RPMI7951 (cell line): ENCODE results near the gene CCDC170. TPM values are rescaled to one million over a fixed set of nuclear protein-coding genes. Genes with fewer than 3 reads are reported as not detected.
"Not testable (repeated sequence)": the region's sequence is repeated elsewhere in the genome, so short reads cannot be mapped to it uniquely, and the experiment has no call there.

ENCODE experiments used
- DNase-seq: peaks from one replicate; pipeline ENCODE4 v3.0.0-alpha.2; 2012; ENCODE audit warnings: low read depth
- total RNA-seq: library from RNA; depleted of rRNA; stranded (reverse); fragments of >200 nt; shearing (Covaris generic); gene quantifications from 2 replicates; pipeline ENCODE4 v1.2.3, GENCODE V29; 2014; rRNA removed

The CCDC170 gene
- not detected in 2 replicates for total RNA-seq

GRCh38 chr6:151493804-151494234 lies at the start of gene CCDC170:
CCDC170 (plus strand) TSS chr6:151494017; CDS start chr6:151494129, 112 bp downstream.
- DNase-seq, result no peak

GRCh38 chr6:151445482-151445881 lies 48.3 kb upstream of the CCDC170 start:
- peak; percentile 41 for DNase-seq

- no peak for DNase-seq
These were observed 46.6 kb upstream of the CCDC170 start for GRCh38 chr6:151447237-151447636.

- DNase-seq, result peak; percentile 24
These were observed 45.2 kb upstream of the CCDC170 start for GRCh38 chr6:151448623-151449022.

GRCh38 chr6:151450928-151451327 lies 42.9 kb upstream of the CCDC170 start:
- not testable (repeated sequence) for DNase-seq

- DNase-seq, result no peak
These were observed 42.3 kb upstream of the CCDC170 start for GRCh38 chr6:151451417-151451949.

GRCh38 chr6:151451950-151452749 lies 41.7 kb upstream of the CCDC170 start, which contains the start of gene RMND1:
RMND1 (minus strand) TSS chr6:151452126; CDS start chr6:151445811, 6,315 bp downstream.
- peak; percentile 100 for DNase-seq

- peak; percentile 74 for DNase-seq
These were observed 40.9 kb upstream of the CCDC170 start for GRCh38 chr6:151452750-151453427.

- DNase-seq, result not testable (repeated sequence)
These were observed 37.9 kb upstream of the CCDC170 start for GRCh38 chr6:151455751-151456398.

GRCh38 chr6:151461673-151462072 lies 32.1 kb upstream of the CCDC170 start:
- DNase-seq, result no peak

GRCh38 chr6:151464702-151465101 lies 29.1 kb upstream of the CCDC170 start:
- DNase-seq, result no peak

GRCh38 chr6:151475653-151476523 lies 17.9 kb upstream of the CCDC170 start:
- DNase-seq, result peak; percentile 80

GRCh38 chr6:151477726-151478125 lies 16.1 kb upstream of the CCDC170 start:
- DNase-seq, result no peak

- DNase-seq, result no peak
These were observed 15.1 kb upstream of the CCDC170 start for GRCh38 chr6:151478670-151479069.

- DNase-seq, result no peak
These were observed 12.0 kb upstream of the CCDC170 start for GRCh38 chr6:151481786-151482185.

GRCh38 chr6:151482290-151482689 lies 11.5 kb upstream of the CCDC170 start:
- peak; percentile 20 for DNase-seq

- no peak for DNase-seq
These were observed 9.8 kb upstream of the CCDC170 start for GRCh38 chr6:151483994-151484393.

GRCh38 chr6:151488226-151488625 lies 5.6 kb upstream of the CCDC170 start:
- no peak for DNase-seq

- no peak for DNase-seq
These were observed 2.8 kb upstream of the CCDC170 start for GRCh38 chr6:151490996-151491395.

- DNase-seq, result no peak
These were observed 535 bp upstream of the CCDC170 start for GRCh38 chr6:151493161-151493803.
